ENCODE results near the gene BCL2.

DNA sequence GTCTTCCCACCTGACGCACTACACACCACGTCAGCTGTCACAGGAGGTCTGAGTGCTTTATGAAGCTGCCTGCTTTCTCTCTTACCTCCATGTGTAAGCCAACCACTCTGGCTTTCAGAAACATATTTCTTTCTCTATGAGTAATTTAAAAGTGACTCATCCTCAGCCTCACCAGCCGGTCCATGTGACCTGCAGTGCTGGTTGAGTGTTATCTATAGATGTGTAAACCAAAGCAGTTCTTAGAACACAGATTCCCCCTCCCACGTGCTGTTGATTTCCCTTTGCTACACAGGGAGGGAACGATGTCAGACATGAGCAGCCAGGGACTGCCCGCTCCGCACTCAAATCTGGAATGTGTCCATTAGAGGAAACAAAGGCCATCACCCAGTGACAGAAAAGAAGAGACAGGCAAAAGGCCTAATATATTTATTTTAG lies 157.8 kb downstream of the BCL2 start:
- TF ChIP-seq, protein P1, sequence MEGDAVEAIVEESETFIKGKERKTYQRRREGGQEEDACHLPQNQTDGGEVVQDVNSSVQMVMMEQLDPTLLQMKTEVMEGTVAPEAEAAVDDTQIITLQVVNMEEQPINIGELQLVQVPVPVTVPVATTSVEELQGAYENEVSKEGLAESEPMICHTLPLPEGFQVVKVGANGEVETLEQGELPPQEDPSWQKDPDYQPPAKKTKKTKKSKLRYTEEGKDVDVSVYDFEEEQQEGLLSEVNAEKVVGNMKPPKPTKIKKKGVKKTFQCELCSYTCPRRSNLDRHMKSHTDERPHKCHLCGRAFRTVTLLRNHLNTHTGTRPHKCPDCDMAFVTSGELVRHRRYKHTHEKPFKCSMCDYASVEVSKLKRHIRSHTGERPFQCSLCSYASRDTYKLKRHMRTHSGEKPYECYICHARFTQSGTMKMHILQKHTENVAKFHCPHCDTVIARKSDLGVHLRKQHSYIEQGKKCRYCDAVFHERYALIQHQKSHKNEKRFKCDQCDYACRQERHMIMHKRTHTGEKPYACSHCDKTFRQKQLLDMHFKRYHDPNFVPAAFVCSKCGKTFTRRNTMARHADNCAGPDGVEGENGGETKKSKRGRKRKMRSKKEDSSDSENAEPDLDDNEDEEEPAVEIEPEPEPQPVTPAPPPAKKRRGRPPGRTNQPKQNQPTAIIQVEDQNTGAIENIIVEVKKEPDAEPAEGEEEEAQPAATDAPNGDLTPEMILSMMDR (IDR thresholded peaks at IDR 0.05), result no peak
- TF ChIP-seq POLR2A (IDR thresholded peaks at IDR 0.05), result no peak
- no peak for TF ChIP-seq EP300 (IDR thresholded peaks at IDR 0.05)
